Coronary artery (tissue), 2 donors: ENCODE results near the gene GADD45A.

Source experiments
- DNase-seq: peaks from one replicate; pipeline ENCODE4 v3.0.0-alpha.2; 2017; ENCODE audit warnings: low spot score
- H3K27ac ChIP-seq, 2 donors: fragments of 200-600 bp; sonication (generic); one replicate each; pipeline ENCODE4 v1.5.1; 2016 to 2019
- H3K4me3 ChIP-seq: fragments of 200-600 bp; sonication (generic); 2 replicates; pipeline ENCODE4 v1.5.1; 2016; ENCODE audit warnings: mild to moderate bottlenecking, moderate library complexity
- TF ChIP-seq, protein P1 (sequence below): fragments of 200-600 bp; sonication (generic); IDR thresholded peaks from one replicate; pipeline ENCODE4 v1.5.1; 2019; ENCODE audit warnings: antibody characterized with exemption

Gene GADD45A

GRCh38 chr1:67687649-67688048 lies 2.6 kb downstream of the GADD45A start:
- Histone ChIP-seq H3K4me3 (peak overlapping the region; percentile 95), H3K27ac (peak overlapping the region; percentile 99)
- TF ChIP-seq, protein P1, sequence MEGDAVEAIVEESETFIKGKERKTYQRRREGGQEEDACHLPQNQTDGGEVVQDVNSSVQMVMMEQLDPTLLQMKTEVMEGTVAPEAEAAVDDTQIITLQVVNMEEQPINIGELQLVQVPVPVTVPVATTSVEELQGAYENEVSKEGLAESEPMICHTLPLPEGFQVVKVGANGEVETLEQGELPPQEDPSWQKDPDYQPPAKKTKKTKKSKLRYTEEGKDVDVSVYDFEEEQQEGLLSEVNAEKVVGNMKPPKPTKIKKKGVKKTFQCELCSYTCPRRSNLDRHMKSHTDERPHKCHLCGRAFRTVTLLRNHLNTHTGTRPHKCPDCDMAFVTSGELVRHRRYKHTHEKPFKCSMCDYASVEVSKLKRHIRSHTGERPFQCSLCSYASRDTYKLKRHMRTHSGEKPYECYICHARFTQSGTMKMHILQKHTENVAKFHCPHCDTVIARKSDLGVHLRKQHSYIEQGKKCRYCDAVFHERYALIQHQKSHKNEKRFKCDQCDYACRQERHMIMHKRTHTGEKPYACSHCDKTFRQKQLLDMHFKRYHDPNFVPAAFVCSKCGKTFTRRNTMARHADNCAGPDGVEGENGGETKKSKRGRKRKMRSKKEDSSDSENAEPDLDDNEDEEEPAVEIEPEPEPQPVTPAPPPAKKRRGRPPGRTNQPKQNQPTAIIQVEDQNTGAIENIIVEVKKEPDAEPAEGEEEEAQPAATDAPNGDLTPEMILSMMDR, result no peak
- DNase-seq, result no peak

GRCh38 chr1:67688526-67689219 lies 3.7 kb downstream of the GADD45A start:
- no peak for DNase-seq
- Histone ChIP-seq H3K4me3 (peak overlapping the region; percentile 53), H3K27ac (peak overlapping the region; percentile 4 to 48)
- TF ChIP-seq, protein P1, result no peak

DNA sequence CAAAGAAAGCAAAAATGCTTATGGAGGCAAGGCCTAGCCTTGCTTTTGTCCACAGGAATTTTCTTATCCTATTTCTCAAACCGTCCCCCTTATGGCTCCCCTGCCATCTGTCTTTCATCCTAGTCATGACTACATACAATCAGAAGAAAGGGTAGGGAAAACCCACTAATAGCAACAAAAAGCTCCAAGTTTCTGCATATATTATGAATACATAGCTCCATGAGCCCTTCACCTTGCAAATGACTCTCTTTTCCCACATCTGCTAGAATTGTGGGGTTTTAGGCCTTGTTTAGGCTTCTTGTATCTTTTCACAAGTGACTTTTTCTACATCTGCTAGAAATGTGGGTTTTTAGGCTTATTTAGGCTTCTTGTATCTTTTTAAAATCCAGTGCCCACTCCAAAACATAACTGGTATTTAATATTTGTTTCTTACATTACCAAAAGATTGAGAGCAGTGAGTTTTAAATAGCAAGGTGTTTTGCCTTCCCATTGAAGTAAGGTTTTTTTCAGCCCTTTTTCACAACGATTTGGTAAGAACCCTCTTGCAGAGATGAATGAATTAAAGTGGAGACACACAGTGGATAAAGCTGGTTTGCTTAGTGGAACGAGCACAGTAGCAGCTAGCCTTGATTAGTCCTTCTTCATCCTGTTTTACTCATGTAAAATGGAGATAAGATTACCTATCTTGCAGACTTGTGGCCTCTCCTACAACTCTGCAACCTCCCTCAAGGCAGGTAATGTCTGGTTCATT lies 4.4 kb downstream of the GADD45A start:
- Histone ChIP-seq H3K27ac (peak overlapping the region; percentile 4 to 11), H3K4me3 (no peak overlapping the region)
- DNase-seq, result no peak
- TF ChIP-seq, protein P1, result no peak

DNA sequence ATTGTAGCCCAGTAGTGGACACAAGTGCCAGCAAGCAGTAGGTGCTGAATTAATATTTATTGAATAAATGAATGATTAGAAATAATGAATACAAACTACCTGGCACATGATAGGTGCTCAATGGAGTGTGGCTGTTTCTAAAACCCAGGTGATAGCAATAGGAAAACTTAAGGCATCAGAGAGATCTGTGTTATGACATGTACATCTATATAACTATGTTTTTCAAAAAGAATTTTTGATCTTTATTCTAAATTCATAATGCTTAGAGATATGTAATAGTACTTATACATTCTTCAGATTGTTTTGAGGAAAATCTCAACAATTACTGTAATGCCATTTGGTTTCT lies 5.0 kb downstream of the GADD45A start:
- no peak overlapping the region for H3K27ac ChIP-seq
- DNase-seq, result no peak
- no peak overlapping the region for H3K4me3 ChIP-seq
- TF ChIP-seq, protein P1, result no peak

GRCh38 chr1:67690411-67690810 lies 5.4 kb downstream of the GADD45A start:
- TF ChIP-seq, protein P1, result no peak
- H3K27ac ChIP-seq, result no peak overlapping the region
- no peak for DNase-seq
- H3K4me3 ChIP-seq, result no peak overlapping the region

DNA sequence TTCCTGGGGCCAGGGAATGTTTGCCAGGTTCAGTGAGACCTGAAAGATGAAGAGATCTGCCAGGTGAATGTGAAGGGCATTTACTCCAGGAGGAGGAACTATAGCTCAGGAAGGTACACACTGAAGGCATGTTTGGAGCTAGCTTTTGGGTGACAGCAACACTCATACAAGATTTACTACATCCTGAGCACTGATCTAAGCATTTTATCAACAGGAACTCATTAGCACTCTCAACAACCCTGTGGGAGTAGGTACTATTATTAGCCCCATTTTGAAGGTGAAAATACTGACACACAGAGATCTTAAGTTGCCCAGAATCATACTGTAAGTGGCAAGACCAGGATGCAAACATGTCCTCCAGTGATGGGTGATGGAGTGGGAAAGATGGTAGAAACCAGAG lies 6.7 kb downstream of the GADD45A start:
- no peak for DNase-seq
- Histone ChIP-seq H3K4me3 (no peak overlapping the region), H3K27ac (no peak overlapping the region)
- TF ChIP-seq, protein P1, result no peak

- Histone ChIP-seq H3K4me3 (no peak overlapping the region), H3K27ac (no peak overlapping the region)
- TF ChIP-seq, protein P1, result no peak
- DNase-seq, result no peak
Observed at GRCh38 chr1:67695963-67696362, 11.0 kb downstream of the GADD45A start.
